ENCODE data around the gene TTLL6.

The TTLL6 gene

DNA sequence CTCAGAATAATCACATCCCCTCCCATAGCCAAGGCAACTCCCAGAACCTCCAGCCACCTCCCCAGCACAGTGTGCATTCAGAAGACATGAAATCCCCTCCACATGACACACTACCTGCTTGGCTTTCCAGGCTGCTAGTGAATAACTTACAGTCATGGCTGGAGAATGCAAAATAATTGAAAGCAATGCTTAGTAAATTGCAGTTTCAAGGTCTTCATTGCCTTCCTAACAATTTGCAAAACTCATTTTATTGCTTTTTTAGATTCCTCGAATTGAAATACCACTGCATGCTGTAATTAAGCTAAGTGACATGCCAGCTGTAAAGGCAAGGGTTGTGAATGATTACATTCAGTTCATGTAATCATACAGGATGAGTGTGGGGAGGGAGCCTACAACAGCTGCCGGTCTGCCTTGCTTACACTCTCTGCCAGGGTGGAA is 59.5 kb downstream of the TTLL6 start:
- no peak for DNase-seq

- DNase-seq: no peak
Observed at GRCh38 chr17:48756830-48757251, 60.2 kb downstream of the TTLL6 start.

DNA sequence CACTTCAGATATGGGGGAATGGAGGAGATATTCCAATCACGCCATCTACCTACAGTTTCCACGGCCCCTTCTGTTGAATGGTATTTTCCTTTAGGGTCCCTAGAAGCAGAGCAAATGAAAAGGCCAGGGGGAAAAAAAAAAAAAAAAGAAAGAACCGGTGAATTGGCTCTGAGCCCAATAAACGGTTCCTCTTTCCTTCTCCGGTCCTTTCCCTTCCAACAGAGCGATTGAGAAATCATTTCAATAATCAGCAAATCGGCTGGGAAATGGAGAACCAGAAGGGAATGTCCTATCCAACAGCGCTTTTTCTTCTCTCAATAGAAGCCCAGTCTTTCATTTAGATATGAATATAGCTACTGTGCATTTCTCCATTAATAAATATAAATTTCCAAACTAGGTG is 61.7 kb downstream of the TTLL6 start:
- DNase-seq: peak; percentile 27 to 41

GRCh38 chr17:48754500-48755261 is 62.3 kb downstream of the TTLL6 start:
- no peak for DNase-seq

DNA sequence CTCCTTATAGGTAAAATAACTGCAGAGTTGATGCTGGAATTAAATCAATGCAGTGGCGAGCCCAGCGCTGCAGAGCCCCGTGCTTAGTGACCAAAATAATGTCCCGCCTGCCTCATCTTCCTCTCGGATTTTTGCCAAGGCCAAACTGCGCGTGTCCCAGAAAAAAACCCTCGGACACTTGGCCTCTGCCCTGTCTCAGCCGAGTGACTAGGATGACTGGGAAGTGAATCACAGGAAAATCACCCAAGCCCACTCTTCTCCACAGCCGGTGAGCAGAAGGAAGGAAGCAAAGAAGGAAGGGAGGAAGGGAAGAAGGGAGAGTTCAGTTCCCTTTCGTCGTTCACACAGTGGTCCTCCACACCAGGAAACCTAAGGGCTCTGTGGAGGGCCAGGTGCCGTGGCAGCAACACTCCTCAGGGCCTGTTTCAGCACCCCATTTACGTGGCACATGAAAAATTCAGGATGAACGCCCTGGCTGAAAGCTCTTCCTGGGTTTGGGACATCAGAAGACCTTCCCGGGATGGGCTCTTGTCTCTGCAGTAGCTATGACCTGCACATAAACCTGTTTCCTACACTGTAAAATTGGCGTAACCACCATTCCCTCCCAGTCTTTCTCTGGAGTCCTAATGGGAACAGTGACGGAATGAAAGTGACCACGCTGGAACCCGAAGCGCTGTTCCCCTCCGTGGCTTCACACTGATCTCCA is 63.1 kb downstream of the TTLL6 start:
- no peak for DNase-seq

DNA sequence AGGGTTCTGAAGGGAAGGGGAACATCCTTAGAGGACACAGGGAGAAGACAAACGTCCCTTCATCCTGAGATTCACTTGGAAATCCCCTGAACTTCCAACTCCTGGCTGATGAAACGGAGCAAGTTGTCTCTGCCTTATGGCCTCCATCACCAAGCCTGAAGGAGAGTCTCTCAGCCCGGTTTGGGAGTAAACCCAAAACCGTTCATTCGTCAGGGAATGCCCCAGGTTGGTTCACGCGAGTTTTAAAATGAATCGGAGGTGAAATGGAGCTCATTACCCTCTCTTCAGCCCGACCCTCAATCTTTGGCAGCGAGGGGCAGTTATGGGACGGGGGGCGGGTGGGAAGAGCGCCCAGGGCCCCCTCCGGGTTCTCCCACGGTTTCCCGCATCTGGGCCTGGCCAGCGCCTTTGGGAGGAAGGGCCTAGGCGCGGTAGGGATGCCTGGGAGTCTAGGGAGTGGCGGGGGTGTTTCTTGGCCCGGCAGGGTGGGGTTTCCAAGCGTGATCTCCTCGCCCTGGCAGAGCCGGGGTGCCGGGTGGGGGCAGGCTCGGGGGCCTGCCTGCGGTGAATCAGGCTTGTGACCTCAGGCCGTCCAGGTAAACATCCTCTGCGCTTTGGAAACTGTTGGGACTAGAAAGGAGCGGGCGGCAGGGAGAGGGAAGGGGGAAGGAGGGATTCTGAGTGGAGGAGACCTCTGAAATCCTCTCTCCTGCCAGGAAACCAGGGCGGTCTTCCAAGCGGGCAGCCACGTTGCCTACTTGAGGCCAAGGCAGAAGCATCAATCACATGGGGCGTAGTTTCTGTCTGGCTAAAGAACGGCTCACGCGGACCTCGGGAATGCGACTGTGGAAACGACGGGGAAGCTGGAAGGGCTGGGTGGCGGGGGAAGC is 64.4 kb downstream of the TTLL6 start:
- DNase-seq: no peak

DNA sequence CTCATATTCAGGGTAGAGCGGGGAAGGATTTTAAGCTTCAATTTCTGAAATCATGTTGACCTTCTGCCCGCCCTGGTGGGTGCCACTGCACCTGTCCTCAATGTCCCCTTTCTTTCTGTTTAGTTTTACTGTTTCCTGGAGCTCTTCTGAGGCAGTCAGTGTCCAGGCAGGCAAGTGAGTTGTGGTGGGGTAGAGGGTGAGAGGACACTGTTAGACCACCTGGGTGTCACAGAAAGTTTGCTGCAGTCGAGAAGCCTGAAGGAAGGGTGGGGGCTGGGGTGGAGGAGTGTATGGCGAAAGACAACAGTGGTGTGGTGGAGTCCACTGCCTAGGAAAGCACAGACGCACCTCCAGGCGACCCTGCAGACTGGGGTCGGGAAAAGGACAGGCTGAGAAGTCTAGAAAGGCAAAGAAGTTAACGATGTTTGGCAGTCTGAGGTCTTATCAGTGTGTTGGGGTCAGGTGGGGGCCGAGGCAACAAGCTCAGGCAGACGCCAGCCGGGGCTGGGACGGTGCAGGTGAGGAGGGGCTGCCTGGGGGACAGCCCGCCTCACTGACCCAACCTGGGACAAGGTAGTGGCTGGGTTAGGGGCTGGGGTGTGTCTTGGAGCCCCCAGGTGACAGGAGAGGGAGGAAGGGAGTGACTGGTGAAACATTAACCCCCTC is 65.2 kb downstream of the TTLL6 start:
- no peak for DNase-seq

- DNase-seq: no peak
Observed at GRCh38 chr17:48751172-48751571, 65.9 kb downstream of the TTLL6 start.

GRCh38 chr17:48749621-48750553 is 67.1 kb downstream of the TTLL6 start:
- DNase-seq: no peak

DNA sequence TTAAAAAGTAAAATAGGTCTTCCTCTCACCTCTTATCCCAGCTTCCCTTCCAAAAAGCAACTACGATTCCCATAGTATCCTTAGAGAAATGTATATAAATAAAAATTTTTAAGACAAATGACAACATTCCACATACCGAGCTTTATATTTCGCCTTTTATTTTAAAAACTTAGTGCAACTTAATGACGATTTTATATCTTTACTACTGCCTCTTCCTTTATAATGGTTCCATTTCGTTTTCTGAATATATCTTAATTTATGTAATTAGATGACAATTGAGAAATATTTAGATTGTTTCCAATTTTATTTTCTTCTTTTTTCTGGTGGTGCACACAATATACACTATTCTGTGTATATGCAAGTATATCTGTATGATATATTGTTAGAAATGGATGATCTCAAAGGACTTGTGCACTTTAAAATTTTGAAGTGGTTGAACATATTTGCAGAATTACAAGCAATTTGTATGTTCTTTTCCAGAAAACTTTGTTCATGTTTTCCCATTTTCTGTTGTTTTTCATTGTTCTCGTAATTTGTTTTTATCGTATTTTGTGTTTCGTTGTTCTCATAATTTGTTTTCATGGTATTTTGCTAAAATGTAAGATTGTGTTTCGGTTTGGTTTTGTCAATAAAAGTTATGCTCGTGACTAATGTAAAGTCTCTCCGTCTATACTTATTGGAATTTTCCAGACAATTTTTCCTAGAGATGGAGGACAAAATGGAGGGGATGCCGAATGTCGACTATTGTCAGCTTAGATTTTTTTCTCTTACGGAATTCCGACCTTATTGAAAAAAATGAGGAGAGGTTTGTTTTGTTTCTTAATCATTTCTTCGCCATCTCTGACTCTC is 68.1 kb downstream of the TTLL6 start:
- DNase-seq: no peak

GRCh38 chr17:48747445-48748363 is 69.3 kb downstream of the TTLL6 start:
- no peak for DNase-seq

GRCh38 chr17:48746916-48747444 is 70.0 kb downstream of the TTLL6 start:
- no peak for DNase-seq

- DNase-seq: no peak
Observed at GRCh38 chr17:48745381-48746275, 71.4 kb downstream of the TTLL6 start.

DNA sequence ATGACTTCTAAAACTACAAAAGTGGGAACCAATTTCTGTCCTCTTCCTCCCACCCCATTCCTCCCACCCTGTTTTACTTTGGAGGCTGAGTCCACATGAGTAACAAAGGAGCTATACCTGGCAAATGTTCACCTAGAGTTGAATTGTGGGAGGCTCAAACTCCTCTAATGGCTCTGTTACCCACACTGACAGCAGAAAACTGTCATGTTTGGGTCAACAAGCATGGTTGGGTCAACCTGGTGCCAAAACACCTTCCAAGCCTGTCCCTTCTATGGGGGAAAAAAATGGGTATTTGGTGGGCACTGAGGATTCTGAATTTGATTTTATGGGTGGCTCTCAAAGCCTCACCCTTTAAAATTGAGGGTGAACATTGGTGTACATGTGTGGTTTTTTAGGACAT is 76.5 kb downstream of the TTLL6 start:
- no peak for DNase-seq

DNA sequence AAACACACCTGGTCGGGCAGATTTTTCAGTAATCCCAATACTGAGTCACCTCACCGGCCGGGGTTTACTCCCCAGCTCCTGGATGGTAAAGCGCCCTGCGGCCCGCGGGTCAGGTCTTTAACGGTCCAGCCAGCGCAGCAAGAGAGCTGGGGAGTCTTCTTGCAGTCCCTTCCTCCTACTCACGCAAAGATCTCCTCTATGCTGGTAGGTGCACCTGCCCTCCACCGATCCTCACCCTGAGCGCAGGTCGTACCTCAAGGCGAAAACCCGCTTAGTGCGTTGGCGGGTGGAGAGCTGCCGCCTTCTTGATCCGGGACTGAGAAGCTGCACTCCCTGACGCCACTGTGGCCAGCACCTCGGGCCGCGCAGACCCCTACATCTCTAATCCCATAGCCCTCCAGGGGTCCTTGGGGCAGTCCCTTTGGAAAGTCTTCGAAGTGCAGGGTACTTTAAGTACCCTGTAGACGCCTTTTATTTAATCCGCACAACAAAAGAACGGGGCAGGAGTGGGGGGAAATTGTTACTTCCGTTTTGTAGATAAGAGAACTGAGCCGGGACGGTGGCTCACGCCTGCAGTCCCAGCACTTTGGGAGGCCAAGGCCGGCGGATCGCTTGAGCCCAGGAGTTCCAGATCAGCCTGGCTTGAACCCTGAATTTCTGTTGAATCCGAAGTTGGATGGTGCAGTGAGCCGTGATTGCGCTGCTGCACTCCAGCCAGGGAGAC is 78.1 kb downstream of the TTLL6 start:
- DNase-seq: no peak

DNA sequence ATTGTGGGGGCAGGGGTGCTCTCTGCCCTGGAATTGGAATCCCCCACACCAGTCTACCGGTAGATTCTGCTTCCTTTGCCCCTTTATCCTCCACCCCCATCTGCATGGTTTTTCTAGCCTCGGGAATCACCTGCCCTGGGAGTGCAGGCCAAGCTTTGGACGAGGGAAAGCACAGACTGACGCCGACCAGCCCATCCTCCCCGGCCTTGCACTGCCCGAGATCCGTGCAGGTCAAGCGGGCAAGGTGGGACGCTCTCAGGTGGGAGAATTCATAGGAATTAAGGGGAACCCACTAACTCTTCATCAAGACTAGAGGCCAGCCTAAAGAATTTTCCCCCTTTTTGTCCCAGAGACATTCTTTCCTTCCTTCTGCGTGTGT is 78.6 kb downstream of the TTLL6 start:
- DNase-seq: no peak

- no peak for DNase-seq
Observed at GRCh38 chr17:48737330-48738043, 79.5 kb downstream of the TTLL6 start.

All from AML-193 (cell line).